ENCODE results near the gene LRRN2.

LRRN2 gene

GRCh38 chr1:204626381-204626780 is 59.2 kb downstream of the LRRN2 start:
- DNase-seq = no peak

- DNase-seq = no peak
Observed at GRCh38 chr1:204624631-204625216, 60.8 kb downstream of the LRRN2 start.

- peak in 3 of 5 donors; percentile 5 to 33 (median 7) for DNase-seq
Observed at GRCh38 chr1:204623894-204624361, 61.6 kb downstream of the LRRN2 start.

- DNase-seq = no peak
Observed at GRCh38 chr1:204623365-204623893, 62.1 kb downstream of the LRRN2 start.

- DNase-seq = no peak
Observed at GRCh38 chr1:204621996-204622395, 63.5 kb downstream of the LRRN2 start.

GRCh38 chr1:204621396-204621795 is 64.1 kb downstream of the LRRN2 start:
- DNase-seq = no peak

- DNase-seq = no peak
Observed at GRCh38 chr1:204619721-204620120, 65.8 kb downstream of the LRRN2 start.

- no peak for DNase-seq
Observed at GRCh38 chr1:204618148-204618760, 67.3 kb downstream of the LRRN2 start.

- no peak for DNase-seq
Observed at GRCh38 chr1:204617256-204618147, 68.0 kb downstream of the LRRN2 start.

GRCh38 chr1:204616641-204617040 is 68.9 kb downstream of the LRRN2 start:
- no peak for DNase-seq

GRCh38 chr1:204615881-204616280 is 69.7 kb downstream of the LRRN2 start:
- no peak for DNase-seq

- DNase-seq = no peak
Observed at GRCh38 chr1:204613636-204614035, 71.9 kb downstream of the LRRN2 start.

GRCh38 chr1:204612326-204612725 is 73.2 kb downstream of the LRRN2 start:
- no peak for DNase-seq

- DNase-seq = no peak
Observed at GRCh38 chr1:204611036-204611435, 74.5 kb downstream of the LRRN2 start.

GRCh38 chr1:204607910-204608309 is 77.6 kb downstream of the LRRN2 start:
- DNase-seq = no peak

- no peak for DNase-seq
Observed at GRCh38 chr1:204605791-204606190, 79.7 kb downstream of the LRRN2 start.

GRCh38 chr1:204602871-204603542 is 82.5 kb downstream of the LRRN2 start:
- no peak for DNase-seq

- no peak for DNase-seq
Observed at GRCh38 chr1:204602111-204602579, 83.4 kb downstream of the LRRN2 start.

GRCh38 chr1:204600968-204601367 is 84.6 kb downstream of the LRRN2 start:
- no peak for DNase-seq

GRCh38 chr1:204600203-204600602 is 85.3 kb downstream of the LRRN2 start:
- DNase-seq = no peak

- DNase-seq = no peak
Observed at GRCh38 chr1:204599596-204599995, 85.9 kb downstream of the LRRN2 start.

- no peak for DNase-seq
Observed at GRCh38 chr1:204599098-204599497, 86.4 kb downstream of the LRRN2 start.

Measured in T-helper 1 cell (primary cell).